HEK293 (cell line): ENCODE measurements around the gene SRP14.

Experiments
- BCL11A ChIP-seq: fragments of 450-650 bp; formaldehyde crosslinking; IDR thresholded peaks from 2 replicates; pipeline ENCODE4 v1.5.1; 2016; ENCODE audit warnings: low read depth, missing biosample characterization, missing genetic modification characterization
- CTCF ChIP-seq: fragments of 450-650 bp; formaldehyde crosslinking; IDR thresholded peaks from 2 replicates; pipeline ENCODE4 v1.5.1; 2016; ENCODE audit warnings: missing biosample characterization, missing genetic modification characterization
- PRDM1 ChIP-seq: fragments of 450-650 bp; formaldehyde crosslinking; IDR thresholded peaks from 2 replicates; pipeline ENCODE4; 2016; ENCODE audit warnings: missing biosample characterization, missing genetic modification characterization
- TCF7L2 ChIP-seq: IDR thresholded peaks from 2 replicates; pipeline ENCODE4 v1.6.1; 2011; ENCODE audit warnings: low read depth, mild to moderate bottlenecking, inconsistent platforms, low read length, moderate library complexity, borderline replicate concordance
- ZBTB26 ChIP-seq: fragments of 450-650 bp; formaldehyde crosslinking; optimal IDR thresholded peaks from 2 replicates; pipeline ENCODE3; 2016; ENCODE audit warnings: missing biosample characterization, mild to moderate bottlenecking, missing genetic modification characterization
- ZNF274 ChIP-seq, 2 experiments: fragments of 200-500 bp in 1 of 2; fragments of 450-650 bp in 1 of 2; sonication (Bioruptor generic) in 1 of 2; formaldehyde crosslinking in 1 of 2; IDR thresholded peaks; 2 replicates each; pipeline versions ENCODE4 v1.5.1 to v1.6.1; 2014 to 2016; ENCODE audit warnings: borderline replicate concordance in 1 of 2, inconsistent platforms in 1 of 2, low read length in 1 of 2, missing biosample characterization in 1 of 2, missing genetic modification characterization in 1 of 2
- ZNF670 ChIP-seq: fragments of 450-650 bp; formaldehyde crosslinking; IDR thresholded peaks from 2 replicates; pipeline ENCODE4 v1.5.1; 2016; ENCODE audit warnings: missing biosample characterization, missing genetic modification characterization, low read depth
- ZNF677 ChIP-seq: fragments of 450-650 bp; IDR thresholded peaks from 2 replicates; pipeline ENCODE4 v1.5.0; 2018; ENCODE audit warnings: missing biosample characterization, mild to moderate bottlenecking, missing genetic modification characterization, moderate library complexity

DNA sequence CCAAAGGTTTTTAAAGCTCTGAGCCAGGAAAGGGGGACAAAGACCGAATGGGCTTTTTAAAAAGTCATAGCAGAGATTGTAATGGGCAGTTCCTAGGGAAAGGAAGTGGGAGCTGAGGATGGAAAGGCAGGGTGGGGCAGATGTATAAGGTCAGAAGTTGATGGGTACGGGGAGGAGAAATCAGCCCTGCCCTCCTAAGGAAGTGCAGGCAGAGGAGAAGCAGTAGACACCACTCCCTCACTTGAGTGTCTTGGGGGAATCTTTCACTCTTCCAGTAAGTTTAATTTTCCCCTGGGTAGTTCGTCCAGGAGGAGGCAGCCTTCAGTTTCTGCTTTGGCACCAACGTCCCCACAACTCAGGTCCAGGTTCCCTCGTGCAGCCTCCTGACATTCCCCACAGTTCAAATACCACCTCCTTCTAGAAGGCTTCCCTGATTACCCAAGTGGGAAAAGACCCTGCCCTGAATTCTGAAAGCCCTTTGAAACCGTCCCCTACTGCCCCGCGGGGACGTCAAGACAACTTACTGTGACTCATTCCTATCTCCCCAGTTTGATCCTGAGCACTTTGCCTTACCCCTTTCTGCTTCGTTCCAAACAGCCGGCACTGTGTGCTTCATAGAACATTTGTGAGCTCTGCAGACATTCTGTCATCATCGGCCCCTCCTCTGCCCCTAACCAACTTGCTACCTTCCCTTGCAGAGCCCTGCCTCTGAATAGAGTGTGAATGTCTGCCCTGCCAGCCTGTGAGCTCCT is 14.3 kb upstream of the SRP14 start:
- no peak for TF ChIP-seq CTCF (tag by site-specific recombination)
- TF ChIP-seq ZBTB26 (tag by site-specific recombination): no peak
- no peak for TF ChIP-seq TCF7L2
- no peak for TF ChIP-seq PRDM1
- no peak for TF ChIP-seq ZNF677
- TF ChIP-seq ZNF274 (IDR thresholded peaks at IDR 0.05; ENCODE audit: low read length): no peak
- no peak for TF ChIP-seq ZNF274 (tag by site-specific recombination; IDR thresholded peaks at IDR 0.05; ENCODE audit: borderline replicate concordance)
- no peak for TF ChIP-seq BCL11A
- no peak for TF ChIP-seq ZNF670 (tag by site-specific recombination)
